Stimulated activated CD4-positive, alpha-beta T cell treated with anti-CD3 and anti-CD28 coated beads, Interleukin-15, amount 100 ng/mL, for 1 hour (primary cell): ENCODE data around the gene CDC25B.

Source experiments
- DNase-seq, 2 donors: peaks; one replicate each; pipeline ENCODE4 v3.0.0-alpha.2; 2020; ENCODE audit warnings: low read depth in 1 of 2, low spot score in 1 of 2

Gene CDC25B

DNA sequence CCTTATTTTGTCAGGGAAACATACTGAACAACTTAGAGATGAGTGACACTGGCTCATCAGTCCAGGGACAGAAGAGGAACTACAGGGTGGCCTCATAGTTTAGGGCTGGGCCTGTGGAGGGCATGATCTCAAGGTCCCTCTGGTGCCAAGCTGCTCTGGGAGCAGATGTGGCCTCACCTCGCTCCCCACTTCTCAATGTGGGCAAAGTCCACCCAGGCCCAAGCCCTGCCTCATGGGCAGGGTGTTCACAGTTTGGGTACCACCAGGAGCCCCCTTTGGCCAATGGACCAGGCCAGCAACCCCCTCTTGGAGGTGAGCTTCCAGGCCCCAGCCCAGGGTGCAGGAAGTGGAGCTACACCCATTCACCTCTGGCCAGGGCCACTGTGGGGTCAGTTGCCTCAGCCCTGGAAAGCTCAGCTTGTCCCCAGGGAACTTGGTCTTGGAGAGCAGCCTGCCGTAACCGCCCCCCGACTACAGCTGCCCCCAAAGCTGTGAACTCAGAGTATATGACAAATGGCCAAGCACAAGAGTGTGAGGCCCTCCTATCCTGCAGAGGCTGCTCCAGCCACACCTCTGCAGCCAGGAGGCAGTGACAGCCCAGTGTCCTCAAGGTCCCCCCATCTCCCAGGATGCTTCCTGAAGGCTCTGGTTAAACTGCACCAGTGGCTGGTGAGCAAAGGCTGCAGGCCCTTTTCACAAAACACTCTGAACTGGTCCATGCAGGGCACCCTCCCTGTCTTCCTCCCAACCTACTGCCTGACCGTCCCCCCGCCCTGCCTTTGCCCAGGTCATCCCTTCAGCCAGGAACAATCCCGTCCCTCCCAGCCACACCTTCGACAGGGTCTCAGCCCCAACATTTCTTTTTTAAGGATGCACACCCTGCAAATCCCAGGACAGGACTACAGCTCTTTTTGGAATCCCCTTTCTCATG is 32.2 kb upstream of the CDC25B start:
- no peak for DNase-seq

DNA sequence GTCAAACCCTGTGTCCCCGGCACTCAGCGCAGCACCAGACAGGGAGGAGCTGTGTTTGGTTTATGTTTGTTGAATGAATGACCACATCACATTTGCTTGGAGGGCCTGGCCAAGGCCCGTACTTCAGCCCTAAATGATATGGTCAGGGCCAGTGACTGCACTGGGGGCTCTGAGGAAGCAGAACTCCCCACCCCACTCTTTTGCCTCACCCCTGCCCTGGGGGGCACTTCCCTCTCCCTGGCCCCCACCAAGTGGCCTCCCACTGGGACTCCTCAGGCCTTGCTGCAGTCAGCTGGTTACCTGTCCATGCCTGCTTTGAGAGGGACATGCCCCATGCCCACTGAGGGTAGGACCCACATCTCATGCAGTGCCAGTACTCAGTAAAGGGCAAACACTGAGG is 31.5 kb upstream of the CDC25B start:
- DNase-seq, result no peak

DNA sequence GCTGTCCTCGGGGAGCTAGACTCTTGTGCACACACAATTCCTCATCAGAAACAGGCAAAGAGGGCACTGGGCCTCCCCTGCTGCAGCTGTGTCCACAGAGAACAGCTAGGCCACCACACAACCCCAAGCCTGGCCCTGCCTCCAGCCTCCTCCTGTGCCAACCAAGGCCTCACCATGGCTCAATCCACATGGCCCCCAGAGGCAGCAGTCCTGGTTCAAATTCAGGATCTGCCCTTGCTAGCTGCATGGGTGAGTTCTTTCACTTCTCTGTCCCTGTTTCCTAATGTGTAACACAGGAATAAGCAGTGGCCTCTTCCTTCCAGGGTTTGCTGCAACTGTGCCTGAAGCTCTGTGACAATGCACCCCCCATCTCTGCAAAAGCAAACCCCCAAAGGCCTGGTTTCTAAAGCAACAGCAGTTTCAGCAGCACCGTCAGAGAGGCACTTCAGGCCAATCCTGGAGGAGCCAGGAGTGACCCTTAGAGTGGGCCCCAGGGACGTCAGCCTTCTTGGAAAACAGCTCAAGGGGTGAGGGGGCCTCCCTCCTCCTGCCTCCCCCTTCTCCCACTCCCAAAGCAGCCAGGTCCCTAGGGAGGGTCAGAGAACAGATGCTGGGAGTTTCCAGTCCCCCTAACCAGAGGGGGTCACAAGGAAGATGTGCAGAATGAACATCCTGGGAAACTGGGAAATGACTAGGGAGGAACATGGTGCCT is 30.8 kb upstream of the CDC25B start:
- DNase-seq, result no peak

DNA sequence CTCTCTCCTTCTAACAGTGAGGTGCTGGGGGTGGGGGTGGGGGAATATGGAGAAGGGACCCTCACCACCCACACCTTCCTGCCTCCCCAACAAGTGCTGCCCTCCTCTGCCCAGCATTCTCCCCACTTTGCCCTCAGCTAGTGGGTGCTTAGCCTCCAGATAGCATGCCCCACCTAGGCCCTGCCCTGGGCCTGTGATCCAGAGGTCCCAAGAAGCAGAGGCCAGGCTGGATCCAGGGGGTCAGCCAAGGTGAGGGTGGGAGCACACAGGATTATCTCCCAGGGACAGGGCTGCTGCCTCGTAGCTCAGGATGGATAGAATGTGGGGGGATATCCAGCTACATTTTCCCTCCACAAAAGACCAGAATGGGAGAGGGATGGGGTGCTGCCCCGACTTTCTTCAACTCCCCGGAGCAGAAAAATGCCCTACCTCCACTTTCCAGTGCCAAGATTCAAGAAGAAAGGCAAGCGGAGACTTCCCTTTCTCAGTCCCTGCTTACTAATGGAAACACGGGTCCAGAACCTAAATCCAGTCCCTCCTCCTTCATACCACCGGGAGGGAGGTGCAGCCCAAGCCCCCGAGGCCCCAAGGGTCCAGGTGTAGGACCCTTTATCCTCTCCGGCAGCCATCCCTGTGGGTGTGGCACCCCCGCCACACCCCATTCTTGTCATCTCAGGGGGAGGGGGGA is 29.5 kb upstream of the CDC25B start:
- DNase-seq, result no peak

DNA sequence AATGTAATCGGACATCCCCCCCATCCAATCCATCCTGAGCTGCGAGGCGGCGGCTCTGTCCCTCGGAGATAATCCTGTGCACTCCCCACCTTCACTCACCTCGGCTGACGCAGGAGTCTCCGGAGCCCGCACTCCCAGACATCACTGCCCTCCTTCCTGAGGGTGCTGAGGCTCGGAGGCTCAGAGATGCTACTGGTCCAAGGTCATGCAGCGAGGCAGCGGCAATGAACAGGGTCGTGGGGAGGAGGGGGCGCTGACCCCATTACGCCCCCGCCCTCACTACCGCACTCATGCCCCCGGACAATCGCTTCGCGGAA is 29.0 kb upstream of the CDC25B start:
- no peak for DNase-seq

DNA sequence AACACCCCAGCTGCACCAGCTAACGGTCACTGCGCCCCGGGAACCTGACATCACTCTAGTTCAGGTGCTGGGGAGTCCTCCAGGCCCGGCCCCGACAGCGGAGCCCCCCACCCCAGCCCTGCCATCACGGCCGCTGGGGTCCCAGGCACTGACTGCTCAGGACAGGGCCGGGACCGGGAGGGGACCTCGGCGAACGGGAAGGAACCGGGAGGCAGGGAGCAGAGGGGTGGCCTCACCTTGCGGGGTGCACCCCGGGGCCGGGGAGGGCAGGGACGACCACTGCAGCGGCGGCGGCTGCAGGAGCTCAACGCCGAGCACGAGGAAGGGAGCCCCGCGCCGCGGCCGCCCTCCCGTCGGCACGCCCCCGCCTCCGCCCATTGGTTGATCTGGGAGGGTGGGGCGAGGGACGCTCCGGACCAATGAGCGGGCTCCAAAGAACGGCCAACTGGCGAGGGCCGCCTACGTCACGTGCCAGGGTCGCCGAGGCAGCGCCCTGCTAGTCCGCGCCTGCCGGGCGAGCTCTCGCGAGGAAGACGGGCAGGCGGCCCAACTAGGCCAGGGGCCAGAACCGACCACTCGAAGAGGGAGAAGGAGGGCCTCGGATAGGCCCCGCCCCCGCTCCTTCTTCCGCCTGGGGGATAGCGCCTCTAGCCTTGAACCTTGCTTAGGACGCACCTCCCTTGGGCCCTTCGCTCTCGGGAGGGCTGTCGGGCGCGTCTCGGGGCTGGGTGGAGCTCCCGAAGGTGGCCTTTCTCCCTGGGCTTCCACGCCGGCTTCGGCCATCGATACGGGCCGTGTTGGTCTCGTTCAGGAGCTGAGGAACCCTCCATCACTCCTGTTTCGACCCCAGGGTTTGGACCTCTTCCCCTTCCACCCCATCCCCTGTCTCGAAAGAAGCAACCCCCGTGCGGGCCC is 28.4 kb upstream of the CDC25B start, which contains the start of gene ADISSP:
TSS of gene ADISSP (minus strand) at position 327 of the 915 bp plus-strand sequence. CDS start 7,653 bp downstream, outside the sequence.
- peak; percentile 93 to 95 for DNase-seq

DNA sequence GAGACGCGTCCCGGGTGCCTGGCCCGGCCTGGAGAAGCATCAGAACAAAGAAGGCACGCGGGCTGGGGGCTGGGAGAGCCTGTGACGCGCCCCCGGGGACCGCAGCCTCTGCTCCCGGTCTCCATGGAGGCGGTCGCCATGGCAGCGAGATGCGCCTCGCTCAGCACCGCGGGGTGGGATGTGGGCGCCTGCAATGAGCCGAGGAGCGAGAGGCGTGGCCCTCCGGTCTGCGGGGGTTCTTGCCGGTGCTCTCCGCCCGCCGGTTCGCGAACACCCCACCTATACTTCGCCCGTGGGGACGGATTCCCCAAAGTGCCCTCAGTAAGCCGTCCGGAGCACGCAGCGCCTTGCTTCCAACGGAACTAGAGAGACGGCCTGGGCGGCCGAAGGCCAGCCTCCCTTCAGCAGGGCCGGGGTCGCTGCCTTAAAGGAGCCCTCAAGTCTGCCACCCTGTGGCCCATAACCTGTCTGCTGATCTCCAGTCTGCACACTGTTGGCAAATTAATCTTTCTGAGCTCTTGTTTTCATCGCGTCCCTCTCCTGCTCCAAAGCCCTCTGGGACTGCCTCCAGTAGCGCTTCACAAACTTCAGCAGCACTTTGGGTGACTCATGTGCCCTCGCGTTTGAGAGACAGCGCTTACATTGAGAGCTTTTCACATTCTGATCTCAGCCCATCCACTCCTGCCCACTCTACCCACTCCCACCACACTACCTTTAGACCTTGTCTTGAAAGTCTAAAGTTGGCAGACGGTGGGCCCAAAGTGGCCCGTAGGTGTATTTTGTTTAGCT is 27.6 kb upstream of the CDC25B start:
- DNase-seq, result peak; percentile 53 to 62

DNA sequence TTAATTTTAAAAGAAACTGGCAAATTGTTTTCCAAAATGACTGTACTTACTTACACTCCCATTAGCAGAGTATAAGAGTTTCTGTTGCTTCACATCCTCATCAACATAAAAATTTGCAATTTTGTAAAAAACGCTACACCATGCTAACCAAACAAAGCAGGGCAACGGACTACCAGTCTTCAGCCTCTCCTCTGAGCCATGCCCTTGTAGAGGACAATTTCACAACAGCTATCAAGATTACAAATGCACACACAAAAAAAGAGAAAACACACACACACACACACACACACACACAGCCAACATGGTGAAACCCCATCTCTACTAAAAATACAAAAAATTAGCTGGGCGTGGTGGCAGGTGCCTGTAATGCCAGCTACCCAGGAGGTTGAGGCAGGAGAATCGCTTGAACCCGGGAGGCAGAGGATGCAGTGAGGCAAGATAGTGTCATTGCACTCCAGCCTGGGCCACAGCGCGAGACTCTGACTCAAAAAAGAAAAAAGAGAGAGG is 24.5 kb upstream of the CDC25B start:
- no peak for DNase-seq

DNA sequence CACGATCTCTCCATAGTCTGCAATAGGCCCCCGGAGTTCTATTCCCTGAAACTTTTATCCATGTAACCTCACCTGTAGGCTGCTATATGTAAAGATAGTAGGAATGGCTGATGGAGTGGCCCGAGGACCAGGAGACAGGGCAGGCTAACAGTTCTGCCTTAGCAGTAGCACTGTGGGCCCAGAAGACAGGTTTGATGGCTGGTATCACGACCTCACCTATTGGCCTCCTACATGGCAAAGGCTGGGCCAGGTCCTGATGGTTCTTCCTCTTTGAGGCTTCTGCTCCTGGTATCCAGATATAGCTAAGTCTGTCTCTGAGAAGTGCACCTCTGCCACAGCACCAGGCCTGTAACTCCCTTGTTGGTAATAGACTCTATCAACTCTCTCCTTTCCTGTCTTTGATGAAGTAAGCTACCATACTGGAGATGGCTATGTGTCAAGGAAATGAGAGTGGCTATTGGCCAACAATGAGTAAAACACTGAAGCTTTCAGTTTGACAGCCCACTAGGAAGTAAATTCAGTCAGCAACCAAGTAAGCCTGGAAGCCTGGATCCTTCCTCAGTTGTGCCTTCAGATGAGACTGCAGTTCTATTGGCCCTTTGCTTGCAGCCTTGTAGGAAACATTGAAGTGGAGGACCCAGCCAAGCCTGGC is 20.5 kb upstream of the CDC25B start:
- DNase-seq, result no peak

DNA sequence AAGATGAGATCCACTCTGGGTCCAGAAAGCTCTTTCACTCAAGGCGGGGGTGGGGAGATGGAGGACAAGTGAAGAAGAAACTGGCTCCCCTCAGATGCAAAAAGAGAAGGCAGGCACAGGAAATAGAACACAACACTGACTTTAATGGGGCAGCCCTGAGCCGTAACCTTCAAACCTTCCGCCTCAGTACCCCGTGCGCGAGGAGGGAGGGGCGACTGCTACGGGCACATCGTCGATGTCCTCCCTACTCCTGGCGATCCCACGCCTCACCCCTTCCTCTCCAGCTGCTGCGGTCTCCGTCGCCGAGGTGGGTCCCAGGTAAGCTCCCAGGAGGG is 18.8 kb upstream of the CDC25B start:
- DNase-seq, result no peak

DNA sequence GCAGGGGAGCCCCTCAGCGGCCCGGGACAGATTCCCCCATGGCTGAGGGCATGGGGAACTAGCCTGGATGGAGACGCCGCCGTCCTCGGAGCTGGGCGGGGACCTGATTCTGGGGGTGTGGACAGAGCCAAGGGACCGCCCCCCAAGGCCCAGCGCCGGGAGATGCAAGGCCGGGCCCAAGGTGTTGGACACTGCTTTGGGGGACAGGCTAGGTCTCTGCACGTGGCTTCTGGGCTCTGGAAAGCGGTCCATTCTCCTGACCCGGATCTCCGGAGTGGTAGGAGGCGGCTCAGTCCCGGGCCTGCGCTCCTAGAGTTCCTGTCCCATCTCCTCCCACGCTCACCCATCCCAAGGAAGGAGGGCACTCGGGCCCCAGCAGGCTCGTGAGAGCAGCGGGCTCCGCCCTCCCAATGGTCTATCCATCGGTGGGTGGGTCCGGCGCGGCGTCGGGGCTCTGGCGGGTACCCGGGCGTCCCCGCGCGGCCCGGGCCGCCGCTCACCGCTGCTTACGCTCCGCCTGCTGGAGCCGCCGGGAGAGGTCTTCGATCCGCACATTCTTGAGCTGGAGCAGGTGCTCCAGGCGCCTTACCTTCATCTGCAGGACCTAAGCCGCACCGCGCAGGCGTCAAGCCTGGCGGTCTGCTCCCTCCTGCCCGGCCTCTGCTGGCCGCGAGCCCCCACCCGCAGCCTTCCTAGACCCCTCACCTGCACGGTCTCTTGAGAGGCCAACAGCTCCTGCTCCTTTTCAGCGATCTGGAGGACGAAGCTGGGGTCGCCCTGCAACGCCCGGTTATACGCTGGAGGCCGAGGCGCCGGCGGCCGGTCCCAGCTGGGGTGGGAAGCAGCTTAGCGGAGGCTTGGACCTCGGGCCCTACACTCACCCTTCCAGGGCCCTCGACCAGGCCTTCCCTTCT is 18.1 kb upstream of the CDC25B start:
- DNase-seq, result peak in 1 of 2 donors; percentile 44

DNA sequence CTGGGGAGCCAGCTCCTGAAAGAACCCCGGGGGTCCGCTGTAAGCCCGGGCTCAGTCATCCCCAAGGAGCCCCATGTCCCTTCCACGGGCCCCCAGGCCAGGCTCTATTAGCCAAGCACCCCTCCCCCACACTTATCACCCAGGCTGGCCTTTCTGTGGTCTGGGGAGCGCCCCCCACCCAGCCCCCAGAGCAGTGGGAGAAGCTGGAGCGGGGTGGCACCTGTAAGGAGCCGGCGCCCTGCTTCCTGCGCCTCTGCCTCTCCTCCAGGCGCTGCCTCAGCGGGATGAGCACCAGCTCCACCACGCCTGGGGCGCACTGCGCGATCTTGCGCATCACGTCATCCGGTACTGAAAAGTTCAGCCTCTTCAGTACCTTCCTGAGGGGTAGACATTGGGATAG is 17.1 kb upstream of the CDC25B start:
- no peak for DNase-seq

DNA sequence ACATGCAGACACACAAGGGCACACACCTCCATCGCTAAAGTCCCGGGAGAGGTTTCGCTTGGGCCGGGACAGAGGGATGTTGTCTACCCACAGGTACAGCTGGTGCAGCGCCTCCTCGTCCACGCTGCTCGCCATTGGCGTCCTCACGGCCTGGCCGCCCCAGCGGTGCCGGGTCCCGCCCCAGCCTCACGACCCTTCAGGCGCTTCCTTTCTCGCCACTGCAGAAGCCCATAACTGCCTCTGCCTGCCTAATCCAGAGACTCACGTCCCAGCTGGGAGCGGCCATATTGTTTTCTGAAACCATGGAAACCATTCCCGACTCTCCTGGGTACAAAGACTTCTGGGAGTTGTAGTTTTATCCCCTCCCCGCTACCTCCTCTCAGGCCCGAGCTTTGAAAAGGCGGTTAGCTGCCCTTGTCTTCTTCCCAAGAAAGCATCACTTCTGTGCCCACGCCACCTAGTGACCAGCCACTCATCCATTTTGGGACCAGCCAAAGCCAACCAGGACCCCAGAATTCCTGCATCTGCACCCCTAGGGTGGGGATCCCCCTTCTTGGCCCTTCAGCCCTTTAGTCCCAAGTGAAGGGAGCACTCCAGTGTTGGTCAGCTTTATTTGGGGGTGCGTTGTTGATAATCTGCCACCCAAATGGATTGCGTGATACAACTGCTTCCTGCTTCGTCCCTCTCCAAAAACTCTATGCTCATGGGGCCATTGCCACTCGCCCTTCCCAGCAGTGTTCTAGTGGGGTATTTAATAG is 14.8 kb upstream of the CDC25B start, which contains the start of gene SPEF1:
TSS of gene SPEF1 (minus strand) at position 296 of the 758 bp plus-strand sequence. CDS start at position 135, 161 bp downstream.
- DNase-seq, result no peak

DNA sequence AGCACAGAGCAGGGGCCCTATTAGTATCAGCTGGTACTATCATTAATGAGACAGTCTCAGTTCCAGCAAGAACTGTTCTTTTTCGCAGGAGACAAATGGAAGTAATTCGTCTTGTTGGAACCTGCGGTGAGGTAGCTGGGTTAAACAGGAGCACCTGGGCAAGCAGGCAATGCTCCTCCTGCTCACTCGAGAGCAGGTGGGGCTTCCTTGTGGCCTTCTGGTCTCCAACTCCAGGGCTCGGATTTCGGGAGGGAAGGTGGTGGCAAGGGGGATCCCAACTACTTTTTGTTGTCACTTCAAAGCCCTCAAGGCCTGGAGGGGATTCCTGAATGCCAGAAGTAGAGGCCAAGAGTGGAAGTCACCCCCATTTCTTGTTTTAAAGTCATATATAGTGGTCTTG is 13.5 kb upstream of the CDC25B start:
- no peak for DNase-seq

DNA sequence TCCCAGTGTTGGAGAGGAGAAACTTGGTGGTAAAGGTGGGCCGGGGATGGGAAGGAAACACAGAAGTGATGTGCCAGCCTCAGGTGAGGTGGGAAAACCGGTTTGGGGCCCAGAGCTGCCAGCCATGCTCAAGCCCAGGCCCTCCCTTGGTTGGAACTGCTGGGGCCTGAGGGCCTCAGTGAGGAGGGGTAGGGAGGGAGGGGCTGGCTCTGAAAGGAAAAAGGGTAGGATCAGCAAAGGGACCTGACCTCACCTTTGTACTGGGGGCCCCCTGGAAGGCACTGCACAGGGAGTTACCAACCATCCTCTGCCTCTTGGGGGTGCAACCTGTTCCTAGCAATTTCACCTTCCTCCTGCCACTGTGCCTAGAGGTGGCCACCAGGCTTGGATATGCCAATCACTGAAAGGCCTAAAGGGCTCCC is 13.0 kb upstream of the CDC25B start:
- no peak for DNase-seq

DNA sequence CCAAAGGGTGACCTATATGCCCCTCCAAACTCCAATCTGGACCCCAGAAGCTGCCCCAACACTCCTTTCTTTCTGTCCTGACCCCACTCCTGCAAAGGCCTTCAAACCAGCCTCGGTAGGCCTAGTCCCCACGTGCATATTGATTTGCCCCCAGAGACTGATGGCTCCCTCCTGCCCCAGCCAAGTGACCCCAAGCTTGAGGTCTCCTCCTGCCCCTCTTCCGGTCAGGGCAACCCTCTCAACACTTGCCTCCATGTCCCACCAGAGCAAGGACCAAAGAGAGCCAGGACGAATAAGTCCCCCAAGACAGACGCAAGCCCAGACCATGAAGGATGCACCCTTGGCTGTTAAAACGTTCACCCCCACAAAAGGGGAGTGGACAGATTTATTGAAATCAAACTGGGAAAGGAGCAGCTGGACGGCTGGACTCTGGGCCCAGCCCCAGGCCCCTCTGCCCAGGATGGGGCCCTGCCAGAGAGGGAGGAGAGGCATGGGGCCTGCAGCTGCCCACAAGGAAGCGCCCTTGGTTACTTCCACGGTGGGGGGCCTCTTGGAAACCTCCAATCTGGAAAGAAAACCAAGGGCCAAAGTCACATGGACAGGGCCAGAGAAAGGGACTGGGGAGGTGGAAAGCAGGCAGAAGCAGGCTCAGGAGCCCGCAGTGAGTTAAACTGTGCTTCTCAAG is 12.5 kb upstream of the CDC25B start:
- no peak for DNase-seq
